ENCODE results near the gene KRTCAP2.
"Not testable (repeated sequence)": the region's sequence is repeated elsewhere in the genome, so short reads cannot be mapped to it uniquely, and the experiment has no call there.

The KRTCAP2 gene
- long read RNA-seq, transcript KRTCAP2-201 (5 exons, 552 nt): major isoform, 29 of 41 reads
- long read RNA-seq, transcript KRTCAP2-206 (4 exons, 785 nt): minor isoform, 7 of 41 reads
- long read RNA-seq, partial matches to known transcripts: 1 of 41 reads
- long read RNA-seq, other reads (novel, unspliced or antisense): 4 of 41 reads

DNA sequence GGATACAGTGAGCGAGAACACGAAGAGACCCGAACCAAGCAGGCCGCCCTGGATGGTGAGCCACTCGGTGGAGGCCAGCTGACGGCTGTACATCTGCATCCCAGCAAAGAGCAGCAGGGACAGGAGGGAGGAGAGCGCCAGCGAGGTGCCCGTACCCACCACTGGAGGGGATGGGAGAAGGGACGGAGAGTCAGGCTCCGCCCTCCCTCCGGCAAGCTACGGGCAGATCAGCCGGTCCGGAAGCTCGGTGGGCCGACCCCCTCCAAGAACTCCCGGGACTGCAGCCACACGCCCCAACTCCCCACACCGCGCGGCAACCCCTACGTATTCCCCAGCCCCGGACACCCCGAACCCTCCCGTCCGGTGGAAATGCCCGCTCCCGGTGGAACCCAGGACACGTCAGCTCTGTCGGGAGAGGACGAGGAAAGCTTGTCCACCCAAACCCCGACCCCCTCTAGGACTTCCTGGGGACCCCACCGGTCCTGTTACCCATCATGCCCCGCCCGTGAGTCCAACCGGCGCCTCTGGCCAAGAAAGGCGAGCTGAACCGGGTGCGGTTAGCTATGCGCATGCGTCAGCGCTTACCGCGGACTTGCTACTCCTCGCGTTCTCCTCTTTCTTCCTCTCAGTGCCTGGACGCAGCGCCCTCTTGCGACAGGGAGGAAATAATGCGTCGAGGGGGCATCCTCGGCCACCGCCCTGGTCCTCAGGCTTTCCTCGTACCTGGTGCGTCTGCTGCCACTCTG, at the start of gene KRTCAP2:
Gene KRTCAP2, minus strand, starts transcription at position 573 of the 746 bp plus-strand sequence. Its CDS starts 80 bp downstream, at position 493.
- H3K27ac ChIP-seq (replicated peaks): peak within 1 kb of the TSS; percentile 93
- DNase-seq (ENCODE audit: low read depth in 1 of 2, low spot score in 1 of 2): peak; percentile 95 to 97
- no peaks in the 10 kb centered on the region for H3K27me3 ChIP-seq (ENCODE audit: insufficient read depth, poor library complexity, severe bottlenecking)

DNA sequence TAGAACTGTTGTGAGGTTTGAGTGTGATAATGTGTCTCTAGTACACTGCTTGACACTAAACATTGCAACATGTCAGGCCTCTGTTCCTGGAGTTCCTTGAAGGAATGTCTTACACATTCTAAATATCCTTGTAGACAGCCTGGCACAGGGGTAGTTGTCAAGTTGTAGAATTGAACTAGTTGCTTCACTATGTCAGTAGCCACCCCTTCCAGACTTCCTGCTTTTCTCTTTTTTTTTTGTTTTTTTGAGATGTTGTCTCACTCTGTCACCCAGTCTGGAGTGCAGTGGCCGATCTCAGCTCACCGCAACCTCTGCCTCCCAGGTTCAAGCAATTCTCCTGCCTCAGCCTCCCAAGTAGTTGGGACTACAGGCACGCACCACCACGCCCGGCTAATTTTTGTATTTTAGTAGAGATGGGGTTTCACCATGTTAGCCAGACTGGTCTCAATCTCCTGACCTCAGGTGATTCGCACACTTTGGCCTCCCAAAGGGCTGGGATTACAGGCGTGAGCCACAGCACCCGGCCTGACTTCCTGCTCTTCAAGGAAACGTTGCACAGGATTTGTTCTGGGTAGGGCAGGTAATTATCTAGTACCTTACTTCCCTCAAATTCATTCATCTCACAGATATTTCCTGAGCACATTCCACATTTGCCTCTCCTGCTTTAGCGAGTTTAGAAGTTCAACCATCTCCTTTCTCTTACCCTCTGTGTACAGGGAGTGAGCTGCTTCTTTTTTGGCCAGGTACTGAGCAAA, 47.3 kb upstream of the KRTCAP2 start:
- not testable (repeated sequence) for H3K27me3 ChIP-seq (ENCODE audit: insufficient read depth, poor library complexity, severe bottlenecking); DNase-seq (ENCODE audit: low read depth in 1 of 2, low spot score in 1 of 2); H3K4me3 ChIP-seq (replicated peaks; ENCODE audit: insufficient read depth, low read length)
- TF ChIP-seq SPI1 (IDR thresholded peaks at IDR 0.05; ENCODE audit: borderline replicate concordance, low read depth): peak; percentile 15; the same call in 1 of the 2 replicates
- peak overlapping the region; percentile 63 for H3K27ac ChIP-seq (replicated peaks)

More for the DNA sequence above, at the start of gene KRTCAP2:
- TF ChIP-seq SPI1 (IDR thresholded peaks at IDR 0.05; ENCODE audit: borderline replicate concordance, low read depth) (peak; percentile 60; the same call in 1 of the 2 replicates), POLR2AphosphoS5 (IDR thresholded peaks at IDR 0.05; ENCODE audit: low read depth) (peak; percentile 81; the same call in 1 of the 2 replicates), GABPA (IDR thresholded peaks at IDR 0.05; ENCODE audit: low read depth) (no peak)
- TF ChIP-seq, protein P1, sequence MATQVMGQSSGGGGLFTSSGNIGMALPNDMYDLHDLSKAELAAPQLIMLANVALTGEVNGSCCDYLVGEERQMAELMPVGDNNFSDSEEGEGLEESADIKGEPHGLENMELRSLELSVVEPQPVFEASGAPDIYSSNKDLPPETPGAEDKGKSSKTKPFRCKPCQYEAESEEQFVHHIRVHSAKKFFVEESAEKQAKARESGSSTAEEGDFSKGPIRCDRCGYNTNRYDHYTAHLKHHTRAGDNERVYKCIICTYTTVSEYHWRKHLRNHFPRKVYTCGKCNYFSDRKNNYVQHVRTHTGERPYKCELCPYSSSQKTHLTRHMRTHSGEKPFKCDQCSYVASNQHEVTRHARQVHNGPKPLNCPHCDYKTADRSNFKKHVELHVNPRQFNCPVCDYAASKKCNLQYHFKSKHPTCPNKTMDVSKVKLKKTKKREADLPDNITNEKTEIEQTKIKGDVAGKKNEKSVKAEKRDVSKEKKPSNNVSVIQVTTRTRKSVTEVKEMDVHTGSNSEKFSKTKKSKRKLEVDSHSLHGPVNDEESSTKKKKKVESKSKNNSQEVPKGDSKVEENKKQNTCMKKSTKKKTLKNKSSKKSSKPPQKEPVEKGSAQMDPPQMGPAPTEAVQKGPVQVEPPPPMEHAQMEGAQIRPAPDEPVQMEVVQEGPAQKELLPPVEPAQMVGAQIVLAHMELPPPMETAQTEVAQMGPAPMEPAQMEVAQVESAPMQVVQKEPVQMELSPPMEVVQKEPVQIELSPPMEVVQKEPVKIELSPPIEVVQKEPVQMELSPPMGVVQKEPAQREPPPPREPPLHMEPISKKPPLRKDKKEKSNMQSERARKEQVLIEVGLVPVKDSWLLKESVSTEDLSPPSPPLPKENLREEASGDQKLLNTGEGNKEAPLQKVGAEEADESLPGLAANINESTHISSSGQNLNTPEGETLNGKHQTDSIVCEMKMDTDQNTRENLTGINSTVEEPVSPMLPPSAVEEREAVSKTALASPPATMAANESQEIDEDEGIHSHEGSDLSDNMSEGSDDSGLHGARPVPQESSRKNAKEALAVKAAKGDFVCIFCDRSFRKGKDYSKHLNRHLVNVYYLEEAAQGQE (IDR thresholded peaks at IDR 0.05; ENCODE audit: insufficient replicate concordance, low read depth): no peak
- TF ChIP-seq, protein P2, sequence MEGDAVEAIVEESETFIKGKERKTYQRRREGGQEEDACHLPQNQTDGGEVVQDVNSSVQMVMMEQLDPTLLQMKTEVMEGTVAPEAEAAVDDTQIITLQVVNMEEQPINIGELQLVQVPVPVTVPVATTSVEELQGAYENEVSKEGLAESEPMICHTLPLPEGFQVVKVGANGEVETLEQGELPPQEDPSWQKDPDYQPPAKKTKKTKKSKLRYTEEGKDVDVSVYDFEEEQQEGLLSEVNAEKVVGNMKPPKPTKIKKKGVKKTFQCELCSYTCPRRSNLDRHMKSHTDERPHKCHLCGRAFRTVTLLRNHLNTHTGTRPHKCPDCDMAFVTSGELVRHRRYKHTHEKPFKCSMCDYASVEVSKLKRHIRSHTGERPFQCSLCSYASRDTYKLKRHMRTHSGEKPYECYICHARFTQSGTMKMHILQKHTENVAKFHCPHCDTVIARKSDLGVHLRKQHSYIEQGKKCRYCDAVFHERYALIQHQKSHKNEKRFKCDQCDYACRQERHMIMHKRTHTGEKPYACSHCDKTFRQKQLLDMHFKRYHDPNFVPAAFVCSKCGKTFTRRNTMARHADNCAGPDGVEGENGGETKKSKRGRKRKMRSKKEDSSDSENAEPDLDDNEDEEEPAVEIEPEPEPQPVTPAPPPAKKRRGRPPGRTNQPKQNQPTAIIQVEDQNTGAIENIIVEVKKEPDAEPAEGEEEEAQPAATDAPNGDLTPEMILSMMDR (IDR thresholded peaks at IDR 0.05; ENCODE audit: insufficient read depth, low read length): peak; percentile 93
- peak within 1 kb of the TSS; percentile 94 for H3K4me3 ChIP-seq (replicated peaks; ENCODE audit: insufficient read depth, low read length)

DNA sequence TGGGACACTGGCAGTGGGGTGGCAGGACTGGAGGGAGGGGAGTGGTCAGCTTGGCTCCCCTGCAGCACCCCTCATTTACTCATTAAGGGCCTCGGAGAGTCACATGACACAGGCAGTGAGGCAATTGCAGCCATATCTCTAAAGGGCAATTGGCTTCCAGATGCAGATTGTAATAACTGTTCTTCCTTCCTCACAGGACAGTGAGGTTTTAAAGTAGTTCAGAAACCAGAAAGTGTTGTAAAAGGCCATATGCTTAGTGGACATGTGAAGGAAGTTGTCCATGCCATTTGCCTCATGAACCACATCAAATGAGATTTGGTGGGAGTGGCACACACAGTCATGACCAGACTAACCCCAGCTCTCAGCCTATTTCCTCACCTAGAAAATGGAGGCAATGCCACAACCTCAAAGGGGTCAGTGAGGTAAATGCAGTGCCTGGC, 46.5 kb upstream of the KRTCAP2 start:
- Histone ChIP-seq H3K4me3 (replicated peaks; ENCODE audit: insufficient read depth, low read length) (no peak overlapping the region), H3K27ac (replicated peaks) (peak overlapping the region; percentile 63), H3K27me3 (ENCODE audit: insufficient read depth, poor library complexity, severe bottlenecking) (no peaks in the 10 kb centered on the region)
- peak in 1 of 2 experiments; percentile 73 for DNase-seq (ENCODE audit: low read depth in 1 of 2, low spot score in 1 of 2)
- TF ChIP-seq, protein P2 (IDR thresholded peaks at IDR 0.05; ENCODE audit: insufficient read depth, low read length): no peak
- TF ChIP-seq POLR2AphosphoS5 (IDR thresholded peaks at IDR 0.05; ENCODE audit: low read depth) (no peak), GABPA (IDR thresholded peaks at IDR 0.05; ENCODE audit: low read depth) (no peak), SPI1 (IDR thresholded peaks at IDR 0.05; ENCODE audit: borderline replicate concordance, low read depth) (no peak)
- TF ChIP-seq, protein P1 (IDR thresholded peaks at IDR 0.05; ENCODE audit: insufficient replicate concordance, low read depth): no peak

All from HL-60 (cell line).